Activated CD4-positive, alpha-beta T cell treated with anti-CD3 and anti-CD28 coated beads for 36 hours (primary cell): Measurements from ENCODE around the gene OR6C65. TPM values are rescaled to one million over a fixed set of nuclear protein-coding genes. Genes with fewer than 3 reads are reported as not detected.
"Not testable (repeated sequence)": the region's sequence is repeated elsewhere in the genome, so short reads cannot be mapped to it uniquely, and the experiment has no call there.

ENCODE experiments used
- ATAC-seq: fragments of 200-7000 bp; cut with Tn5 transposase; one replicate; pipeline ENCODE4 v1.10.0; 2021; ENCODE audit warnings: mild to moderate bottlenecking, moderate library complexity
- CTCF ChIA-PET: fragments of 350-600 bp; sonication (Branson Sonifier 250); formaldehyde crosslinking; loops from one replicate; lab custom pipeline; 2021; ENCODE audit warnings: antibody characterized with exemption; lab: Charles Lee
- POLR2A ChIA-PET: fragments of 350-600 bp; sonication (Branson Sonifier 250); formaldehyde crosslinking; loops from one replicate; lab custom pipeline; 2021; ENCODE audit warnings: antibody characterized with exemption, inconsistent platforms; lab: Charles Lee
- DNase-seq: peaks from one replicate; pipeline ENCODE4 v3.0.0-alpha.2; 2020
- H3K27ac Mint-ChIP-seq: one replicate; pipeline ENCODE4 v1.8.0; 2021; ENCODE audit warnings: mixed read lengths
- H3K27me3 Mint-ChIP-seq: one replicate; pipeline ENCODE4 v1.8.0; 2021; ENCODE audit warnings: mixed read lengths
- H3K36me3 Mint-ChIP-seq: one replicate; pipeline ENCODE4 v1.8.0; 2021; ENCODE audit warnings: low read depth, mixed read lengths
- H3K4me1 Mint-ChIP-seq: one replicate; pipeline ENCODE4 v1.8.0; 2021; ENCODE audit warnings: mixed read lengths
- H3K4me3 Mint-ChIP-seq: one replicate; pipeline ENCODE4 v1.8.0; 2021; ENCODE audit warnings: mild to moderate bottlenecking, moderate library complexity, mixed read lengths
- H3K9me3 Mint-ChIP-seq: one replicate; pipeline ENCODE4 v1.8.0; 2021; ENCODE audit warnings: low read depth, mixed read lengths
- intact Hi-C, 2 experiments: fragments of 100-400 bp; cut with DNase I in 1 of 2; cut with micrococcal nuclease in 1 of 2; formaldehyde crosslinking; loops; one replicate each; pipeline versions ENCODE4 v1.14.2 to v1.15.1; 2022 to 2024; cut with DNase I, micrococcal nuclease
- total RNA-seq, 2 experiments: library from RNA; stranded (reverse); gene quantifications; one replicate each; pipeline ENCODE4 v1.2.3, GENCODE V29; 2021

OR6C65 gene
- total RNA-seq, 2 experiments from 2014 or later = not detected

DNA sequence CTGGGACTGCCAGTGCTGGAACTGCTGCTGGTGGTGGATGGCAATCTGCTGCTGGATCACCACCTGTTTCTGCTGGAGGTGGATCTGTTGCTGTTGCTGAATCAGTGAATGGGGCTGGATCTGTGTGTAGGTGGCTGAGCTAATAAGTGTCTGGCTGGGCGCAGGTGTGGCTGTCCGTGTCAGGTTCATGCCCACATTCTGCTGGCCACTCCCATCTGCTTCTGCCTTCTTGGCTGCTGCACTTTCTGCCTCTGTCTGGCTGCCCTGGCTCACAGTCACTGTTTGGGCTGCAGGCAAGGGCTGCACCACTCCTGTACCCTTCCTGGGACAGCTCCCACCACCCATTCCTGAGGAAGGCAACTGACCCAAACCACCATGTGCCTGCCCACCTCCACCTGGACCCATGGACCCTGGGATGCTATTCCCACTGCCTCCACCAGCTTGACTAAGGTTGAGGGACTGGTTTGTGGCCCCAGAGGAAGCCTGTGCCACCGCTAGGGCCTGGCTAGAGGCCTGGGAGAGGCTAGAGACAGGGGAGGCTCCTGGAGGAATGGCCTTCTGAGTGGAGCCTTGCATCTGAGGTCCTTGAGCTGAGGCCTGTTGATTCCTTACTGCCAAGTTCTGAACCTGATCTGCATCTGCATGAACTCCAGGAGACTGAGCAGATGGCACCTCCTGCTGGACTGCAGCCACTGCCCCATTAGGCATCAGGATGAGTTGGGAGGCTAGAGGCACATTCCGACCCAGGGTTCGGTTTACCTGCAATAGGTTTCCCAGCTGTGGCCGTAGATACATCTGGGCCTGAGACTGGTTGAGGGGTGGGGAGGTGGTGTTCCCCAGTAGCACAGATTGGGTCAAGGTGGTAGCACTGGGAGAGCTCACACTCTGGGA is 13.4 kb downstream of the OR6C65 start:
- H3K36me3 Mint-ChIP-seq, intact Hi-C loops, H3K4me3 Mint-ChIP-seq, CTCF ChIA-PET, H3K27ac Mint-ChIP-seq, POLR2A ChIA-PET, DNase-seq, H3K4me1 Mint-ChIP-seq, H3K9me3 Mint-ChIP-seq, ATAC-seq: not testable (repeated sequence)
- peaks cover 38% of the 10 kb centered on the region for H3K27me3 Mint-ChIP-seq

DNA sequence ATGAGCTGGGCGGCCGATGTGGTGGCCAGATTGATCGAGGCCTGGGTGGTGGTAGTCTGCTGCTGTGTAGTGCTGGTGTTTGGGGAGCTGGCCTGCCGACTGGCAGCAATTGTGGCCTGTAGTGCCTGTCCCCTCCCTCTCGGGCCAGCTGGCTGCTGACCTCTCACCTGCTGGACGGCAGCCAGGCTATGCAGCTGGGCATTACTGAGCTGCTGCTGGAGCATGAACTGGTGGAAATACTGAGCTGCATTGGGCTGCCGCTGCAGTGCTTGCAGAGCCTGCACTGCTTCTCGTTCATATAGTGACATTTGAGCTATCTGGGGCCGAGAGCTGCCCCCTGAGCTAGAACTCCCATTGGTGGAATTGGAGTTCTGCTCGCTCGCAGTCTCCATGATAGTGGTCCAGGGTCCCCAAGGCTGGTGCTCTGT is 14.1 kb downstream of the OR6C65 start:
- H3K4me1 Mint-ChIP-seq, ATAC-seq, H3K36me3 Mint-ChIP-seq, H3K9me3 Mint-ChIP-seq, H3K4me3 Mint-ChIP-seq, H3K27ac Mint-ChIP-seq, intact Hi-C loops, DNase-seq, CTCF ChIA-PET, POLR2A ChIA-PET: not testable (repeated sequence)
- H3K27me3 Mint-ChIP-seq = peaks cover 42% of the 10 kb centered on the region

DNA sequence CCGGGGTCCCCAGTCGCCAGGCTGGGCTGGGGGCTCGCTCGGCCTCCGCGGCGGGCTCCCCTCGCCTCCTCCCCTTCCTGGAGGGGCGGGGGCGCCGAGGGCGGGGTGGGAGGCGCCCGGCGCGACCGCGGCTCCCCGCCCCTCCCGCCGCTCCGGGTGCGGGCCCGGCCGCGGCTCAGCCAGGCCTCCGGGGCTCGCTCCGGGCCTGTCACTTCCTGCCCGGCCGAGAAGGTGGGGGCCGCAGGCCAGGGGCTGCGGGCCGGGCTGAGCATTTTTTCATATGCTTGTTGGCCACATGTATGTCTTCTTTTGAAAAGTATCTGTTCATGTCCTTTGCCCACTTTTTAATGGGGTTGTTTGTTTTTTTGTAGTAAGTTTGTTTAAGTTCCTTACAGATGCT is 14.6 kb downstream of the OR6C65 start:
- H3K4me1 Mint-ChIP-seq, DNase-seq, H3K9me3 Mint-ChIP-seq, intact Hi-C loops, CTCF ChIA-PET, POLR2A ChIA-PET, H3K4me3 Mint-ChIP-seq, H3K27ac Mint-ChIP-seq, H3K36me3 Mint-ChIP-seq: not testable (repeated sequence)
- peaks cover 45% of the 10 kb centered on the region for H3K27me3 Mint-ChIP-seq
- peak; percentile 80 for ATAC-seq

DNA sequence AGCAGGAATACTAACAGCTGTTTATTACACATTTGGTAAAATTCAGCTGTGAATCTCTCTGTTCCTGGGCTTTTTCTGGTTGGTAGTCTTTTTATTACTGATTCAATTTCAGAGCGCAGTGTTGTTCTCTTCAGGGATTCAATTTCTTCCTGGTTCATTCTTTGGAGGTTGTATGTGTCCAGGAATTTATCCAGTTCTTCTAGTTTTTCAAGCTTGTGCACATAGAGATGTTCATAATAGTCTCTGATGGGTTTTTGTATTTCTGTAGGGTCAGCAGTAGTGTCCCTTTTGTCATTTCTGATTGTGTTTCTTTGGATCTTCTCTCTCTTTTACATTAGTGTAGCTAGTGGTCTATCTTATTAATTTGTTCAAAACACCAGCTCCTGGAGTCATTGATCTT is 16.6 kb downstream of the OR6C65 start:
- ATAC-seq (no peak), DNase-seq (no peak)
- no peak overlapping the region for H3K4me3 Mint-ChIP-seq
- CTCF ChIA-PET = no interaction called here
- intact Hi-C loops = no loop called here
- H3K4me1 Mint-ChIP-seq = peaks cover 6% of the 10 kb centered on the region
- POLR2A ChIA-PET = no interaction called here
- no peak overlapping the region for H3K27ac Mint-ChIP-seq
- no peaks in the 10 kb centered on the region for H3K9me3 Mint-ChIP-seq
- peaks cover 46% of the 10 kb centered on the region for H3K27me3 Mint-ChIP-seq
- no peaks in the 10 kb centered on the region for H3K36me3 Mint-ChIP-seq

DNA sequence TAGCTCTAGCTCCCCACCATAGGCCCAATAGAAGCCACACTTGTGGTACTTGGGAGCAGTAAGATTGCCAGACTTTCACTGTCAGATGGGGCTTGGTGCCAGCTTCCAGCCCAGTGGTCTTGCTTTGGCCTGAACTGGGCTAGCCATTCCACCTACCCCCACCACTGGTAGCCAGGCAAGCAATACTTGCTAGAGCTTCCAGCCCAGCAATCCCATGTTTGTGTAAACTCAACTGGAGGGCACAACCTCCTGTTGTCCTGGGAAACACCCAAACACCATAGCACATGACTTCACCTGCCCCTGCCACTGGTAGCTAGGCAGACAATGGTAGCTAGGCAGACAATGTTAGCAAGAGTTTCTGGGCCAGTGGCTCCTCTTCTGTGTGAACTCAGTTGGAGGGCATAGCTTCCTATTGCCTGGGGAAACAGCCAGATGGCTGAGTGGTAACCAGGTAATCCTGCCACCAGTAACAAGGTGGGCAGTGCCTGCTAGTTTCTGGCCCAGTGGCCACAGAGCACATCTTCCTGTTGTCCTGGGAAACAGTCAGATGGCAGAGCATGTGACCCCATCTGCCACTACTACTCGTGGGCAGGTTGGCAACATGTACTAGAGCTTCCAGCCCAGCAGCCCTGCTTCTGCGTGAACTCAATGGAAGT is 20.1 kb downstream of the OR6C65 start:
- DNase-seq (no peak), ATAC-seq (no peak)
- CTCF ChIA-PET = interaction anchor here (1.3 kb wide), 1 partner anchor 236 kb away, joined by 4 read pairs; no protein-coding TSS in a partner anchor
- H3K27me3 Mint-ChIP-seq = peaks cover 36% of the 10 kb centered on the region
- H3K4me1 Mint-ChIP-seq = peaks cover 2% of the 10 kb centered on the region
- H3K9me3 Mint-ChIP-seq = no peaks in the 10 kb centered on the region
- H3K36me3 Mint-ChIP-seq = no peaks in the 10 kb centered on the region
- POLR2A ChIA-PET = no interaction called here
- intact Hi-C loops = no loop called here
- H3K27ac Mint-ChIP-seq = no peak overlapping the region
- no peak overlapping the region for H3K4me3 Mint-ChIP-seq

DNA sequence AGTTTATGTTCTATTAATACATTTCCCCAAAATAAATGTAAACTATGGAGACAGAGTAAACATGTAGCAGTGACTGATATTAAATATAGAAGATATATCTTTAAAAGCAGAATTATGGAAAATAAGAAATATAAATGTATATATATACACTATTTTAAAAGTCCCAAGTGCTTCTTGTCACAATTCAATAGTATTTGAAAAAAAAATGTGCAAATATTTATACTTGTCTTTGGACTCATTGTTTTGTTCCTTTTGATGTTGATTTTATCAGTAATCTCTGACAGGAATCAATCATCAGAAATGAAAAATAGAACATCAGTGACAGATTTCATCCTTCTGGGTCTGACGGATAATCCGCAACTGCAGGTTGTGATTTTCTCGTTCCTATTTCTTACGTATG is 25.6 kb downstream of the OR6C65 start, which contains the start of gene OR6C76:
OR6C76 (plus strand) TSS at position 301 of the 400 bp plus-strand sequence; CDS start at position 301, 0 bp downstream.
- intact Hi-C loops = no loop called here
- CTCF ChIA-PET = interaction anchor here (1.6 kb wide), 1 partner anchor 231 kb away, joined by 4 read pairs; no protein-coding TSS in a partner anchor
- no peak for ATAC-seq
- Mint-ChIP-seq H3K27me3 (peaks cover 12% of the 10 kb centered on the region), H3K4me3 (no peak within 1 kb of the TSS), H3K9me3 (no peaks in the 10 kb centered on the region), H3K4me1 (no peaks in the 10 kb centered on the region), H3K27ac (no peak within 1 kb of the TSS), H3K36me3 (no peaks in the 10 kb centered on the region)
- POLR2A ChIA-PET = no interaction called here
- no peak for DNase-seq

DNA sequence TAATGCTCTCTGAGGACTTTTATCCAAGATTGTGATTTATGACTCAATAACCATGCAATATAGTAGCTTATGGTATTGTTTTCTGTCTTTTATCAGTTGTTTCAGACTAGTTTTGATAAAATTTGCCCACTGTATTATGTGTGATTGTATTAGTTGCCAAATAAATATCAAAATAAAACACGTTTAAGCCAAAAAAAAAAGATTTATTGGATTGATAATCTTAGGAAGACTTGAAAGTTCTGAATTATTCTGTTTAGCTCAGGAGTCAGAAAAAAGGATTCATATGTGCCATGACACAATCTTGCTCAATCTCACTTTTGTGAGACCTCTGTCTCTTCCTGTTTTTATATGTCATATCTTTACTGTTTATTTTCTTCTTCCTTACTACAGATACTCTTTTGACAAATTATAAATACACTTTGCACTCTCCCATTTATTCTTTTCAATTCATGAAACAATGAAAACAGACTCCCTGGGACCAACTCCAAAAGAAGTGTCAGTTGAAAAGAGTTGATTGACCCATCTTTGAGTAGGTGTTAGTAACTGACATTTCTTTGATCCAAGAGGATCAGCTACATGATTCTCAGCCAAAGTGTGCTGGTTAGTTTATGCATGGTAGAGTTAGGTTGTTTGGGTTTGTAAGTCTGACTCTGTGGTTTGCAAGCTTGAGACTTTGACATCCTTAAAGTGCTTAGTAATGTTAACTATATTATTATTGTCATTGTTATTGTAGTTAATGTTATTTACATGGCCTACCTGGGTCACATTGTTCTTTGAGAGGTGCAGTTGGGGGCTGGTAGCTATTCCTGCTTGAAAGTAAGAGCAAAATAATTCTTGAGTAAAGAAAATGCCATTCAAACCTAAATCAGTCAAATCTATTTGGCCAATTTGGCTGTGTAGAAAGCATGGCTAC is 28.3 kb downstream of the OR6C65 start:
- ATAC-seq (no peak), DNase-seq (no peak)
- no peaks in the 10 kb centered on the region for H3K36me3 Mint-ChIP-seq
- H3K4me1 Mint-ChIP-seq = no peaks in the 10 kb centered on the region
- no peaks in the 10 kb centered on the region for H3K9me3 Mint-ChIP-seq
- H3K27ac Mint-ChIP-seq = no peak overlapping the region
- H3K4me3 Mint-ChIP-seq = no peak overlapping the region
- H3K27me3 Mint-ChIP-seq = peaks cover 11% of the 10 kb centered on the region
- intact Hi-C loops = no loop called here
- ChIA-PET CTCF (interaction anchor here (0.9 kb wide), 1 partner anchor 228 kb away, joined by 3 read pairs; no protein-coding TSS in a partner anchor), POLR2A (no interaction called here)

DNA sequence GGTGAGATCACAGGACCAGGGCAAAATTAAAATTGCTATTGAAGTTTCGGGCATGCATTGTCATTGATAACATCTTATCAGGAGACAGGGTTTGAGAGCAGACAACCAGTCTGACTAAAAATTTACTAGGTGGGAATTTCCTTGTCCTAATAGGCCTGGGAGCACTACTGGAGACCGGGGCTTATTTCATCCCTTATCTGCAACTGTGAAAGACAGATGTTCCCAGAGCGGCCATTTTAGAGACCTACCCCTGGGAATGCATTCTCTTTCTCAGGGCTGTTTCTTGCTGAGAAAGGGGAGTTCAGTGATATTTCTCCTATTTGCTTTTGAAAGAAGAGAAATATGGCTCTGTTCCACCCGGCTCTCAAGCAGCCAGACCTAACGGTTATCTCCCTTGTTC is 40.9 kb downstream of the OR6C65 start:
- CTCF ChIA-PET, H3K27ac Mint-ChIP-seq, H3K4me3 Mint-ChIP-seq, DNase-seq, POLR2A ChIA-PET, H3K36me3 Mint-ChIP-seq, H3K4me1 Mint-ChIP-seq, ATAC-seq, intact Hi-C loops: not testable (repeated sequence)
- Mint-ChIP-seq H3K9me3 (peaks cover 18% of the 10 kb centered on the region), H3K27me3 (peaks cover 10% of the 10 kb centered on the region)

DNA sequence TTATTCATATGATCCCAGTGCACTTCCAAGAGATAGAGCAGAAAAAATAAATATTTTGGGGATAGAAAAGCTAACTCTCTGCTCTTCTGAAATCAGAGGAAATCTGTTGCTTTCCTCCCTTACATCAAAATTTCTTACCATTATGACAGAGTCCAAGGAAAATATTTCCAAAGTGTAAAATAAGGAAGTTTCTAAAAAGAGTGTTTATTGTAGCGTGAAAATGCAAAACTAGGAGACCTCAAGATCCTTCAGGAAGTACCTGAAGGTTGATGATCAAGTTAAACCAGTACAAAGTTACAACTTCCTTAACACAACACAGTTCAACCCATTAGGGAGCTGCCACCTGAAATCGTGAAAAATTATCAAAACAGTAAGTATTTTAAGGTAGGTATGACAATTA is 43.4 kb downstream of the OR6C65 start, which contains the start of gene OR6C2:
OR6C2 (plus strand) TSS at position 301 of the 400 bp plus-strand sequence. CDS start 8,138 bp downstream, outside the sequence.
- Mint-ChIP-seq H3K4me3 (no peak within 1 kb of the TSS), H3K9me3 (peaks cover 18% of the 10 kb centered on the region), H3K4me1 (no peaks in the 10 kb centered on the region), H3K36me3 (peaks cover 2% of the 10 kb centered on the region), H3K27ac (no peak within 1 kb of the TSS), H3K27me3 (peaks cover 9% of the 10 kb centered on the region)
- no peak for ATAC-seq
- no peak for DNase-seq
- ChIA-PET POLR2A (no interaction called here), CTCF (interaction anchor here (0.5 to 0.9 kb wide), 3 partner anchors 70 to 212 kb away, joined by 3 read pairs; no protein-coding TSS in a partner anchor)
- intact Hi-C loops = no loop called here

DNA sequence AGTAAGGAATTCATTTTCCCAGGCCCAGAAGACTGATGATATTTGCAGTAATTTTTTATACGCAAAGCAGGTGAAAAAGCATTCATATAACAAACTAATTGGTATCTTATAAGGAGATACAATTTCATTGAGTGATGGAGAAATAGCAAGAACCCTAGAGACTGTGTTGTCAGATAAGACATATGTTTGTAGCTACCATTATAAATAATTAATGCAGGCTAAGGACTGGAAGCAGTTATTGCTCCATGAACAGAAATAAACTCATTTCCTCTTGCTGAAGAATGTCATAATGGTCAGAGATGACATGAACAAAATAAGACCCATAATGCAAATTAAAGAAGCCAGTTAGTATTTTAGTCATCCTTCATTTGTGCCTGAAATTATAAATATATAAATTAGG is 45.0 kb downstream of the OR6C65 start:
- peaks cover under 1% of the 10 kb centered on the region for H3K36me3 Mint-ChIP-seq
- peaks cover 11% of the 10 kb centered on the region for H3K9me3 Mint-ChIP-seq
- H3K27me3 Mint-ChIP-seq = peaks cover 9% of the 10 kb centered on the region
- ATAC-seq = no peak
- H3K27ac Mint-ChIP-seq = no peak overlapping the region
- POLR2A ChIA-PET = no interaction called here
- intact Hi-C loops = no loop called here
- DNase-seq = no peak
- CTCF ChIA-PET = interaction anchor here (1.0 kb wide), 1 partner anchor 141 kb away, joined by 3 read pairs; no protein-coding TSS in a partner anchor
- H3K4me3 Mint-ChIP-seq = no peak overlapping the region
- H3K4me1 Mint-ChIP-seq = no peaks in the 10 kb centered on the region

DNA sequence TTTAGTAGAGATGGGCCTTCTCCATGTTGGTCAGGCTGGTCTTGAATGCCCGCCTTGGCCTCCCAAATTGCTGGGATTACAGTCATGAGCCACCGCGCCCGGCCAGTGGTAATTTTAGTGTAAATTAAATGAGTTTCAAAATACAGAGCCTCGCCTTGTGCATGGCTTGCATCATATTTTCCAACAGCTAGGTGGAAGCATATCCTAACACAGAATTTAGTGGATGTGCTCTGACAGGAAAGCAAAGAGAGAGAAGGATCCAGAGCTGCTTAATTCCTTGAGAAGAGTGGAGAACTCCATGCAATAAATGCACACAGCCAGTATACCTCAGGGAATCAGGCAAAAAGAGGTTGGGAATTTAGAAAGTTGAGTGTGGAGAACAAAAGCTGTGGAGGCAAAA is 46.0 kb downstream of the OR6C65 start:
- peaks cover 9% of the 10 kb centered on the region for H3K27me3 Mint-ChIP-seq
- no peaks in the 10 kb centered on the region for H3K4me1 Mint-ChIP-seq
- no peak overlapping the region for H3K4me3 Mint-ChIP-seq
- ATAC-seq (no peak), DNase-seq (no peak)
- peaks cover 3% of the 10 kb centered on the region for H3K9me3 Mint-ChIP-seq
- CTCF ChIA-PET = no interaction called here
- no peaks in the 10 kb centered on the region for H3K36me3 Mint-ChIP-seq
- intact Hi-C loops = no loop called here
- H3K27ac Mint-ChIP-seq = no peak overlapping the region
- POLR2A ChIA-PET = no interaction called here
